Myocyte (in vitro differentiated cells): ENCODE data around the gene TAS2R19. TPM values are rescaled to one million over a fixed set of nuclear protein-coding genes. Genes with fewer than 3 reads are reported as not detected.
"Not testable (repeated sequence)": the region's sequence is repeated elsewhere in the genome, so short reads cannot be mapped to it uniquely, and the experiment has no call there.

Experiments
- DNase-seq: peaks from one replicate; pipeline ENCODE4 v3.0.0-alpha.2; 2012; ENCODE audit warnings: low read depth
- polyA plus RNA-seq: library from polyadenylated mRNA; unstranded; fragments of >200 nt; gene quantifications from one replicate; pipeline ENCODE4 v1.2.1, GENCODE V29; 2012; ENCODE audit warnings: missing spikeins
- total RNA-seq: library from RNA; depleted of rRNA; stranded (reverse); fragments of >200 nt; gene quantifications from 2 replicates; pipeline ENCODE4 v1.2.3, GENCODE V29; 2014

TAS2R19 gene, protein sequence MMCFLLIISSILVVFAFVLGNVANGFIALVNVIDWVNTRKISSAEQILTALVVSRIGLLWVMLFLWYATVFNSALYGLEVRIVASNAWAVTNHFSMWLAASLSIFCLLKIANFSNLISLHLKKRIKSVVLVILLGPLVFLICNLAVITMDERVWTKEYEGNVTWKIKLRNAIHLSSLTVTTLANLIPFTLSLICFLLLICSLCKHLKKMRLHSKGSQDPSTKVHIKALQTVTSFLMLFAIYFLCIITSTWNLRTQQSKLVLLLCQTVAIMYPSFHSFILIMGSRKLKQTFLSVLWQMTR
- 1.7 and 2.0 TPM in 2 replicates for total RNA-seq
- 0.38 TPM for polyA plus RNA-seq

DNA sequence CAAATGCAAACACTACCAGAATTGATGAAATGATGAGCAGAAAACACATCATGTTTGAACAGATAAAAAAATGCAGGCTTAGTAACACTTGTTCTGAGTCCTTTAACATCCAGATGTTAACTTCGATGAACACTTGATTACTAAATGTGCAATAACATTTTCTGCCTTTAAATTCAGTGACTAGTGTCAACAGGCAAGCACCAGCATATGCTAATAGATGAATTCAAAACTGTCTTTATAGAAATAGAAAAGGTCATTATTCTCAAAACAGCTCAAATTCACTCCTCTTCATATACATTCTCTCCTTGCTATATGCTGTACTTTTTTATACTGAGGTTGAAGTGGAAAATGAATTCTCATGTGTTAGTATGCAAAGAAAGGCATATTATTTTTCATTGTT lies at the start of gene TAS2R19:
Gene TAS2R19 (minus strand): TSS at position 101 of the 400 bp plus-strand sequence. CDS start 49 bp downstream, at position 52.
- no peak for DNase-seq

DNA sequence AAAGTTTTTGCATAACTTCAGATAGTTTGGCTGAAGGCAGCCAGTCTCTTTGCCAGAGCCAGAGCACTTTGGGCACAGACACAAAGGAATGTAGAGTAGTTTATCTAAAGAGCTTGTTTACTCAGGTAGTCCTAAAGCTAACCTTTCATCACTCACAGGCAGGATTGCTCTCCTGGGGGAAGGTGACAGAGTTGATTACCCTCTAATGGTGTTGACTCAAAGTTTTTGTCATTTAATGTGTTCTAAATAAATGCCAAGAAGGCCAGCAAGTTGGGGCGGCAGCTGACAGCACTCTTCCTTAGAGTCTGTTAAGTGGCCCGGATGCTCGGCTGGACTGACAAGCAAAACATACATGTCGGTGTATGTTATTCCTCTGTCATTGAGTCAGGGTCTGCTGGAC lies 49.0 kb upstream of the TAS2R19 start:
- DNase-seq, result no peak

DNA sequence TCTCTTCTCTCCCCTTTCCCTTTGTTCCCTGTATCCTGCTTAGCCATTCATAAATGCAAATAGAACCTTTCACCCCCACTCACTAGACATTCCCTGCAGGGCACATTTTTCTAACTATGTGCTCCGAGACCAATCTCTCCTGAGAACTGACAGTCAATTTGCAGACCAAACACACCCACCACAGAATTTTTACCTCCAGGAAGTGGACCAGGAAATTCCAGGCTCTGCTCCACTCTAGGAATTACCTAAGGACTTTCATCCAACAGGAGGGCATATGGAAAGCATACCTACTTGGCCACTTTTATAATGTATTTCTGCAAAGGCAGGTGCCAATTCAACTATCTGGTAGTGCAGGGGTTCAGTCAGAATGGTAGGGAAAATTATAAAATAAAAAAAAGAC lies 48.6 kb upstream of the TAS2R19 start:
- DNase-seq, result no peak

DNA sequence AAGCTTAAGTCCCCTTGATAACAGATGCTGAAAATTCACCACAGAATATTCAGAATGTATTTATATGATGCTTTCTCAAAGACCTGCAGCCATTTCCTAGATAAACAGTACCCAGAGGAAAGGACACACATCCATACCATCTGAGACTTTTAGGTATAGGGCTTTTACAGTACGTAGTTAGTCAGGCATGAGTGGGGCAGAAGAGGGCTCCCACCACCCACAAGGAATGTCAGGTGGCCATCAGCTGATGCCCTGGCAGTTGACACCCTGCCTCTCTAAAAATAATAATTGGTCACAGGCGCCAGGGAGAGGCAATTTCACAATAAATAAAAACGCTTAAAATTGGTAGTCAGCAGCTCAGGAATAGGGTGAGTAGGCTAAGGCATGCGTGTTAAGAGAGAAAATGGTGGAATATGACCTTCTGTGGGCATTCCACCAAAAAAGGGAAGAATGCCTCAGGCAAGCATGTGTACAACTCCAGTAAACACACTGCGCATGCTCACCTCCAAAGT lies 47.5 kb upstream of the TAS2R19 start:
- DNase-seq, result peak; percentile 35

- DNase-seq, result peak; percentile 68
Measured at GRCh38 chr12:11067514-11067913, 45.1 kb upstream of the TAS2R19 start.

- DNase-seq, result not testable (repeated sequence)
Measured at GRCh38 chr12:11062194-11062593, 39.8 kb upstream of the TAS2R19 start, which contains the start of gene TAS2R46. TSS of gene TAS2R46 (minus strand) at chr12:11062294. CDS start at chr12:11062294, 0 bp downstream.

DNA sequence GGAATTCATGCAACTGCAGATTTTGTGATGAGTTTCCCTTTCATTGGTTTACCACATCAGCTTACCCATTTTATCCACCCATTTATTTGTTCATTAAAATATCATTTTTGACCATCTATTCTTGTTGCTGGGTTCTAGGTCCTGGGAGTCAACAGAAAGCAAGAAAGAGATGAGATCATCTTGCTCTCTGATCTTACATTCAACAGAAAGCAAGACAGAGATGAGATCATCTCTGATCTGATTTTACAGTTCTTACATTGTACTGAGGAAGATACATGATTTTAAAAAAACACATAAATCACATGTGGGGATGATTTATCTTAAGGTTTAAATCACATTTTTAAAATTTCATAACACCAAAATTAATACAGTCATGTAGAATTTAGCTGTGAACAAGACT lies 37.4 kb upstream of the TAS2R19 start:
- no peak for DNase-seq

DNA sequence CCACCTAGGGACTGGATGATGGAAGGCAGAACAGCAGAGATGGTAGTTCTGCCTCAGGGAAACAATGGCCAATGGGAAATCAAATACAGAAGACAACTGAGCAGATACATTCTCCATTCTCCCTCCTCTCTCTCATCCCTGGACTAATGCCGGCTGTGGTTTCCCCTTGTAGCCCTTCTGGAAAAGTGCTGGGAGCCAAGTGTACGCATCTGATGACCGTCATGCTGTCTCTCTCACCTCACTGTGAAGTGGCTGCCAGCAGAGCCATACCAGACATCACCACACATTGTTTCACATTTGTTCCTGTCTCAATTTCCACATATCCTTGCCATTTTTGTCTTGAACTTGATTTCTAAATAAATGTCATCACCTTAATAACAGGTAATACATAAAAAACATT lies 36.6 kb upstream of the TAS2R19 start:
- no peak for DNase-seq

DNA sequence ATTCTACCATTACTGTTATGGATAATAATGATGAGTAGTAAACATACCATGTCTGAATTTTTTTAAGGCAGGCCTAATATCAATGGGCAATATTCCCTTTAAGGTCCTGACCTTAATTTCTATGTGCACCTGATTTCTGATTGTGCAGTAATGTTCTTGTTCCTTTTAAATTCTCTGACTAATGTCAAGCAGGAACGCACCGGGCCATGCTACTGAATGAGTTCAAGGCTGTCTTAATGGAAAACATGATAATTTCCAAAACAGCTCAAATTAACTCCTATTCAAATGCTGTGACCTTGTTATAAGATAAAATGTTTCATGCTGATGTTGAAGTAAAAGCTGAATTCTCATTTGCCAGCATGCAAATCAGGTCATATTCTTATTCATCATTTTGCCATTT lies 32.9 kb upstream of the TAS2R19 start:
- no peak for DNase-seq

GRCh38 chr12:11049806-11050531 lies 27.5 kb upstream of the TAS2R19 start:
- DNase-seq, result not testable (repeated sequence)

DNA sequence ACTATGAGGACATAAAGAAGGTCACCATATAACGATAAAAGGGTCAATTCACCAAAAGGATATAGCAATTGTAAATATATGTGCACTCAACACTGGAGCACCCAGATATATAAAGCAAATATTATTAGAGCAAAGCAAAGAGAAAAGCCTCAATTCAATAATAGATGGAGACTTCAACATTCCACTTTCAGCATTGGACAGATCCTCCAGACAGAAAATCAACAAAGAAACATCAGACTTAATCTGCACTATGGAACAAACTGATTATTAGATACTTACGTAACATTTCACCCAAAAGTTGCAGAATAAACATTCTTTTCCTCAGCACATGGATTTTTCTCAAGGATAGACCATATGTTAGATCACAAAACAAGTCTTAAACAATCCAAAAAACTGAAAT lies 18.9 kb upstream of the TAS2R19 start:
- DNase-seq, result not testable (repeated sequence)

DNA sequence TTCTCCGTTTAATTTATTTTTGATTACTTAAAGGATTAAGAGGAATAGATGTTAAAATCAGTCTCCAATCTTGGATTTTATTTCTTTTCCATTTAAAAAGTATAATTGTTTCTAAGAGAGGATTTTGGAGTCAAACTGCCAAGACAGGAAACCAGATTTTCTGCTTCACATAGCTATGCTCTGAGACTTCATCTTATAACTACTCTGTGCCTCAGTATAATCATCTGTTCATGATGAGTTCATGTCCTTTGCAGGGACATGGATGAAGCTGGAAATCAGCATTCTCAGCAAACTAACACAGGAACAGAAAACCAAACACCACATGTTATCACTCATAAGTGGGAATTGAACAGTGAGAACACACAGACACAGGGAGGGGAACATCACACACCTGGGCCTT lies 17.7 kb upstream of the TAS2R19 start:
- DNase-seq, result no peak

GRCh38 chr12:11039171-11039570 lies 16.8 kb upstream of the TAS2R19 start:
- DNase-seq, result no peak

DNA sequence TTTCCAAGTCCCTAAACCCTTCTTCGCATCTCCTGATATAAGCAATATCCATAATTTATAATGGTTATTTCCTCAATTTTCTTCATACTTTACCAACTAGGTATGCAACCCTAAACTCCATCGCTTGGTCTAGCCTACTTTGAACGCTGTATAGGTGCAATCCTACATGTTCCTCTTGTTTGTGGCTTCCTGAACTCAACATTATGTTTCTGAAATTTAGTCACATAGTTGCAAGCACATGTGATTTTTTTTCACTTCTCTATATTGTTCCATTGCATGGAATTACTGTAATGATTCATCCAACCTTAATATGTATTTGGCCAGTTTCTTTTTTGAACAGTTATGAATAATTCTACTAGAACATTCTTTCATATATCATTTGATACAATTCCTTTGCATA lies 11.5 kb upstream of the TAS2R19 start:
- not testable (repeated sequence) for DNase-seq

GRCh38 chr12:11031307-11031706 lies 8.9 kb upstream of the TAS2R19 start, which contains the start of gene TAS2R31:
TSS of gene TAS2R31 (minus strand) at chr12:11031407. CDS start at chr12:11031335, 72 bp downstream.
- DNase-seq, result no peak

DNA sequence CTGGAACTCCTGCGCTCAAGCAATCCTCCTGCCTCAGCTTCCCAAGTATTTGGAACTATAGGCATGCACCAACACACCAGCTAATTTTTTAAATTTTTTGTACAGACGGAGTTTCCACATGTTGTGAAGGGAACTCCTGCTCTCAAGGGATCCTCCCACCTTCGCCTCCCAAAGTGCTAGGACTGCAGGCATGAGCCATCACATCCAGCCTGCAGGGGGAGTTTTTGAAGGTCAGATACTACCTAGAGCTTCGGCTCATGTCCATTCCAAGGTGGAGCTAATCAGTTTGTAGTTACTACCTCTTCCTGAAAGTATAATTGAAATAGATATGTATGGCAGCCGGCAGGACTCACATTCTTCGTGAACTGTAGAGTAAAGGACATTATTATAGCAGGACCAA lies 3.7 kb upstream of the TAS2R19 start:
- DNase-seq, result no peak

- no peak for DNase-seq
Measured at GRCh38 chr12:11023387-11023786, 967 bp upstream of the TAS2R19 start.

GRCh38 chr12:11016937-11017336 lies 5.5 kb downstream of the TAS2R19 start:
- DNase-seq, result peak; percentile 5

GRCh38 chr12:11015775-11016430 lies 6.5 kb downstream of the TAS2R19 start:
- no peak for DNase-seq

- DNase-seq, result no peak
Measured at GRCh38 chr12:11014234-11014633, 8.2 kb downstream of the TAS2R19 start.

GRCh38 chr12:11007608-11008007 lies 14.8 kb downstream of the TAS2R19 start:
- no peak for DNase-seq

DNA sequence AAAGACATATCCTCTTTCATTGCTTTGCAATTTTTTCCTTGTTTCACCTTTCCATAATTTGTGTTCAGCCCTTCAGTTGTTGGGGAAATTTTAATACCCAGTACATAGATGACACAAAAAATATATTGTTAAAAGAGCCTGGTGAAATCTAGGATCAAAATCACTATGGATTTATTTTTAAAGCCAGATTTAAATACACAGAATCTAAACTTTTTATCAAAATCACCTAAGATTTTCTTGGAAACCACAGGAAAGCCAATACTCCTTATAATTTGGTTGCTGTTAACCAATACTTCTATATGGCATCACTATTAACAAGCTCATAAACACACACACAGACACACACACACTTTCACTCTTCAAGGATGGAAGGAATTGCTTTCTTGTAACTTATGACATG lies 24.2 kb downstream of the TAS2R19 start, which contains the start of gene TAS2R20:
Gene TAS2R20 (minus strand): TSS at position 101 of the 400 bp plus-strand sequence. CDS start 429 bp downstream, outside the sequence.
- DNase-seq, result no peak
